Inflammatory macrophage treated with lipopolysaccharide for 1 hour (primary cell): ENCODE results near the gene TRABD.

Source experiments
- DNase-seq, 2 donors: peaks; one replicate each; pipeline ENCODE4 v3.0.0-alpha.2; 2020 to 2022

TRABD gene

GRCh38 chr22:50246242-50247175 is 60.8 kb downstream of the TRABD start:
- DNase-seq = no peak

- no peak for DNase-seq
Measured at GRCh38 chr22:50247748-50248147, 62.0 kb downstream of the TRABD start.

GRCh38 chr22:50248196-50249081 is 62.7 kb downstream of the TRABD start:
- no peak for DNase-seq
